ENCODE data around the gene GPR62.

GPR62 gene

GRCh38 chr3:51997172-51997571 is 42.0 kb downstream of the GPR62 start:
- H3K4me3 ChIP-seq (ENCODE audit: low read depth, low read length) = no peak overlapping the region
- DNase-seq (ENCODE audit: low read depth) = no peak
- TF ChIP-seq CTCF (IDR thresholded peaks at IDR 0.05; ENCODE audit: control insufficient read depth, extremely low read depth, insufficient read depth) = no peak

- no peak for TF ChIP-seq CTCF (IDR thresholded peaks at IDR 0.05; ENCODE audit: control insufficient read depth, extremely low read depth, insufficient read depth)
- DNase-seq (ENCODE audit: low read depth) = no peak
- no peak overlapping the region for H3K4me3 ChIP-seq (ENCODE audit: low read depth, low read length)
These were observed 42.9 kb downstream of the GPR62 start for GRCh38 chr3:51997935-51998596.

GRCh38 chr3:51998774-51999173 is 43.6 kb downstream of the GPR62 start:
- H3K4me3 ChIP-seq (ENCODE audit: low read depth, low read length) = no peak overlapping the region
- no peak for TF ChIP-seq CTCF (IDR thresholded peaks at IDR 0.05; ENCODE audit: control insufficient read depth, extremely low read depth, insufficient read depth)
- DNase-seq (ENCODE audit: low read depth) = no peak

GRCh38 chr3:51999846-52000245 is 44.7 kb downstream of the GPR62 start:
- DNase-seq (ENCODE audit: low read depth) = no peak
- no peak for TF ChIP-seq CTCF (IDR thresholded peaks at IDR 0.05; ENCODE audit: control insufficient read depth, extremely low read depth, insufficient read depth)

GRCh38 chr3:52001443-52001974 is 46.3 kb downstream of the GPR62 start:
- no peak overlapping the region for H3K4me3 ChIP-seq (ENCODE audit: low read depth, low read length)
- no peak for DNase-seq (ENCODE audit: low read depth)
- TF ChIP-seq CTCF (IDR thresholded peaks at IDR 0.05; ENCODE audit: control insufficient read depth, extremely low read depth, insufficient read depth) = peak; percentile 97

More at GRCh38 chr3:51999846-52000245, 44.7 kb downstream of the GPR62 start:
- H3K4me3 ChIP-seq (ENCODE audit: low read depth, low read length) = no peak overlapping the region

GRCh38 chr3:52002748-52003147 is 47.6 kb downstream of the GPR62 start:
- TF ChIP-seq CTCF (IDR thresholded peaks at IDR 0.05; ENCODE audit: control insufficient read depth, extremely low read depth, insufficient read depth) = no peak
- no peak for DNase-seq (ENCODE audit: low read depth)
- no peak overlapping the region for H3K4me3 ChIP-seq (ENCODE audit: low read depth, low read length)

Measured in LNCaP clone FGC (cell line).